GM12875 (cell line): ENCODE data around the gene DCAF11.

ENCODE experiments used
- H3K4me3 ChIP-seq: one replicate; pipeline ENCODE4 v1.5.1; 2011; ENCODE audit warnings: low read depth, low read length, control low read depth
- TF ChIP-seq, protein P1 (sequence below): IDR thresholded peaks from 2 replicates; pipeline ENCODE4 v1.5.1; 2011; ENCODE audit warnings: low read depth, mild to moderate bottlenecking, control low read depth, inconsistent platforms, low read length, moderate library complexity, borderline replicate concordance; ENCODE audit not compliant: insufficient read depth

DCAF11 gene

DNA sequence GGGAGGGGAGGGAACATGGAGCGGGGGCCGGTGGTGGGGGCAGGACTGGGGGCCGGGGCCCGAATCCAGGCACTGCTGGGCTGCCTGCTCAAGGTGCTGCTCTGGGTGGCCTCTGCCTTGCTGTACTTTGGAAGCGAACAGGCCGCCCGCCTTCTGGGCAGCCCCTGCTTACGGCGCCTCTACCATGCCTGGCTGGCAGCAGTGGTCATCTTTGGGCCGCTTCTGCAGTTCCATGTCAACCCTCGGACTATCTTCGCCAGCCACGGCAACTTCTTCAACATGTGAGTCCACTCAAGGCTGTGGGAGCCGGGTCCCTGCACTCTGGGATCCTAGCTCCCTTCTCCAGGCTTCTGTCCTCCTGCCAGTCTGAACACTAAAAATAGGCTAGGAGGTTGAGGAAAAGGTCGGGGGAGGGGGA, 17.0 kb downstream of the DCAF11 start:
- H3K4me3 ChIP-seq: no peak overlapping the region
- TF ChIP-seq, protein P1, sequence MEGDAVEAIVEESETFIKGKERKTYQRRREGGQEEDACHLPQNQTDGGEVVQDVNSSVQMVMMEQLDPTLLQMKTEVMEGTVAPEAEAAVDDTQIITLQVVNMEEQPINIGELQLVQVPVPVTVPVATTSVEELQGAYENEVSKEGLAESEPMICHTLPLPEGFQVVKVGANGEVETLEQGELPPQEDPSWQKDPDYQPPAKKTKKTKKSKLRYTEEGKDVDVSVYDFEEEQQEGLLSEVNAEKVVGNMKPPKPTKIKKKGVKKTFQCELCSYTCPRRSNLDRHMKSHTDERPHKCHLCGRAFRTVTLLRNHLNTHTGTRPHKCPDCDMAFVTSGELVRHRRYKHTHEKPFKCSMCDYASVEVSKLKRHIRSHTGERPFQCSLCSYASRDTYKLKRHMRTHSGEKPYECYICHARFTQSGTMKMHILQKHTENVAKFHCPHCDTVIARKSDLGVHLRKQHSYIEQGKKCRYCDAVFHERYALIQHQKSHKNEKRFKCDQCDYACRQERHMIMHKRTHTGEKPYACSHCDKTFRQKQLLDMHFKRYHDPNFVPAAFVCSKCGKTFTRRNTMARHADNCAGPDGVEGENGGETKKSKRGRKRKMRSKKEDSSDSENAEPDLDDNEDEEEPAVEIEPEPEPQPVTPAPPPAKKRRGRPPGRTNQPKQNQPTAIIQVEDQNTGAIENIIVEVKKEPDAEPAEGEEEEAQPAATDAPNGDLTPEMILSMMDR: no peak

DNA sequence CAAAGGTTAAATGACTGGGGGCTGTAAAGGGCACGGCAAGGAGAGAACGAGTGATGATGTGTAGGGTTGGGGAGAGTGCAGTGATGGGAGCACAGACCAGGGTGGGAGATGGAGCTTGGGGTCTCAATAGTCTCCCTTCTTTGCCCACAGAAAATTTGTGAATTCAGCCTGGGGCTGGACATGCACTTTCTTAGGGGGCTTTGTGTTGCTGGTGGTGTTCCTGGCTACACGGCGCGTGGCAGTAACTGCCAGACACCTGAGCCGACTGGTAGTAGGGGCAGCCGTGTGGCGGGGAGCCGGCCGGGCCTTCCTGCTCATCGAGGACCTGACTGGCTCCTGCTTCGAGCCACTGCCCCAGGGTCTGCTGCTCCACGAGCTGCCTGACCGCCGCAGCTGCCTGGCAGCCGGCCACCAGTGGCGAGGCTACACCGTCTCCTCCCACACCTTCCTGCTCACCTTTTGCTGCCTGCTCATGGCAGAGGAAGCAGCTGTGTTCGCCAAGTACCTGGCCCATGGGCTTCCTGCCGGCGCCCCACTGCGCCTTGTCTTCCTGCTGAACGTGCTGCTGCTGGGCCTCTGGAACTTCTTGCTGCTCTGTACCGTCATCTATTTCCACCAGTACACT, 17.6 kb downstream of the DCAF11 start:
- TF ChIP-seq, protein P1: no peak

DNA sequence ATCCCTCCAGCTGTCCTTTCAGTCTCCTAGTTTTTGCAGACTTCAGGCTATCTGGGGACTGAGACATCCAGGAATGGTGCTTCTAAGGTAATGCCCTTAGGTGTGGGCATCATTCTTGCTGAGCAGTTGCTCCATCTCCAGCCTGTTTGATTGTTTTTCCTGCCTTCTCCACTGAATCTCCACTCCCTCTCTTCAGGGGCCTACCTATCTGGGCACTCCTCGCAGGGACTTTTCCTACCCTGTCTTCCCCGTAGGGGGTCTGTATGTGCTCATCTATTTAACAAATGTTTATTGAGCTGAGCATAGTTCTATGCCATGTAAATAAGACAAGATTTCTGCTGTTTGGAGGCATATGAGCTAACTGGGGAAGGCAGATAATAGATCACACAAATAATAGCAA, 18.4 kb downstream of the DCAF11 start:
- TF ChIP-seq, protein P1: no peak
- no peak overlapping the region for H3K4me3 ChIP-seq

More for the DNA sequence above, 17.6 kb downstream of the DCAF11 start:
- no peak overlapping the region for H3K4me3 ChIP-seq

DNA sequence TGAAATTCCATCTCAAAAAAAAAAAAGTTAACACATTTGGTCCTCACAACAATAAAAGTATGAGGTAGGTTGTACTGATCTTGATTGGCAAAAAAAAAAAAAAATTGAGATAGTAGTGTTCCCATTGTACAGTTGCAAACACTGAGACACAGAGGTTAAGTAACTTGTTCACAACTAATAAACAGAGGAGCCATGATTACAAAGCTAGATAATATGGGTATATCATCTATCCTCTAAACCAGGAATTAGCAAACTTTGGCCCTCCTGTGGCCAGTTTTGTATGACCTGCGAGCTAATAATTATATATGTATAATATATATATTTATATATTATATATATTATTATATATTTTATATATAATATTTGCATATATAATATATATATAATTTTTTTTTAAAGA, 19.2 kb downstream of the DCAF11 start:
- no peak overlapping the region for H3K4me3 ChIP-seq
- TF ChIP-seq, protein P1: no peak

DNA sequence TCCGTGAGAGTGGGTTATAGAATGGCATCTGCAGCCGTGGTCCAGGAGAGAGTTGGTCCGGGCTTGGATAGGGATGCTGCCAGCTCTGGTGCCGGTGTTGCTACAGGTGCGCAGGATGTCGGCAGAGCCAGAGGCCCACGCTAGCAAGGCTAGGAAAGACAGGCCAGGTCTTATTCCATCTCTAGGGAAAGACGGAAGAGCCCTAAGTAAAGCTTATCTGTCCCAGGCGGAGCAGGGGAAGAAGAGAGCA, 20.9 kb downstream of the DCAF11 start:
- H3K4me3 ChIP-seq: peak overlapping the region; percentile 73
- TF ChIP-seq, protein P1: no peak

DNA sequence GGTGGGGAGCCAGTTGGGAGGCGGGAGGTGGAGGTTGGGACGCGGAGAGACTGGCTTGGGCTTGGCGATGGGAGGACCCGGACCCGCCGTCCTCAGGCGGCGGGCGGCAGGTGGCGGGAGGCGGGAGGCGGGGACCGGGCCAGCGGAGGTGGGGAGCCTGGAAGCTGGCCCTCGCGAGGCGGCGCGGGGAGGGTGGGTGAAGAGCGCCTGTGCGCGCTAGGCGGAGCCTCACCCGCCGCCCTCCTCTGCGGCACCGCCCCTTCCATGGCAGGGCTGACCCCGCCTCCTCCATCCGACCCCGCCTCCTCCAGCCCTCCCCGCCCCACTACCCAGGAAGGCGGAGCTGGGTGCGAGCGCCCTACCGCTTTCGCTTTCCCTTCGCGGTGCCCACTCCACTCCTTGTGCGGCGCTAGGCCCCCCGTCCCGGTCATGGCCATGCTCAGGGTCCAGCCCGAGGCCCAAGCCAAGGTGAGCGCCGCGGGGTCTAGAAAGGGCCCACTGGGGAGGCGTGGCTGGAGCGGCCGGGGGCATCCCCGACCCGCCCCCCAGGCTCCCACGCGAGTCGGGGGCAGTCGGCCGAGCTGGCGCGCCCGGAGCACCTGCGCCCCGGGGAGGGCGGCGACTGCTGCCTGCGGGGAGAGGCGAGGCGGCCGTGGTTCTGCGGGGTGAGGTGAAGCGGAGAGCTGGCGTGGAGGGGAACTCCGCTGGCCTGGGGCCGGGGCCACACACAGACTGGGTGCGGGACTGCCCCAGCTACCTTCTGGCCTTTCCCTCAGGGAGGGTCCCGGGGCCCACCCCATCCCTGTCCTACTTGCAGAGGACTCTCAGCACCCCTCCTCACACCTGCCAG, 21.5 kb downstream of the DCAF11 start, which contains the start of gene PSME1:
TSS of gene PSME1 (plus strand) at position 361 of the 850 bp plus-strand sequence. CDS start at position 430, 69 bp downstream.
- TF ChIP-seq, protein P1: no peak
- H3K4me3 ChIP-seq: peak within 1 kb of the TSS; percentile 73
